ENCODE data around the gene PYDC2. TPM values are rescaled to one million over a fixed set of nuclear protein-coding genes. Genes with fewer than 3 reads are reported as not detected.
A peak's percentile ranks its signal among the peaks of the same experiment; 100 is the strongest.

PYDC2 gene
- total RNA-seq, 1 experiment from 2014 or later, result not detected

DNA sequence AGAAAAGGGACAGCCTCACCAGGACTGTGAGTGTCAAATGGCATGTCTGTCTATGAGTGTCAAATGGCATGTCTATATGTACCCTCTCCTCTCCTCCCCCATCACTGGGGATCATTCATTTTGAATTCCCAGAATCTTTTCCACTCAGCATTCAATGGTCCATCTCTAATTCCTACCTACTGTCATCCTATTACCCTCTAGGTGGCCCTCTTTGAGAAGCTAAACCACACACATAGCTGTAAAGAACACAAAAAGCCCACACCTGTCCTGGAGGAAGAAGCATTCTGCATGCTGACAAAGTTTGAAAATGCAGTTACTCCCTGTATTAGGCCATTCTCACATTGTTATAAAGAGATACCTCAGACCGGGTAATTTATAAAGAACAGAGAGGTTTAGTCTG lies 46.2 kb upstream of the PYDC2 start:
- no peak overlapping the region for H3K4me2 ChIP-seq (ENCODE audit: insufficient read depth, insufficient read length, low read length)
- no peaks in the 10 kb centered on the region for H3K4me1 ChIP-seq (ENCODE audit: insufficient read depth, low read length)
- Mint-ChIP-seq H3K27me3 (ENCODE audit: low read depth) (no peaks in the 10 kb centered on the region), H3K4me1 (peaks cover 5 to 11% of the 10 kb centered on the region in 2 experiments), H3K9me3 (peaks cover 17% of the 10 kb centered on the region in 2 experiments), H3K27ac (no peak overlapping the region; a peak in 1 of 7 replicates), H3K4me3 (no peak overlapping the region), H3K36me3 (ENCODE audit: insufficient read depth in 1 of 3, low read depth in 3 of 3) (peaks cover 8 to 17% (median 10%) of the 10 kb centered on the region in 3 experiments)
- no peak overlapping the region for H4K8ac ChIP-seq (replicated peaks; ENCODE audit: insufficient read length, low read depth, low read length)
- no peak overlapping the region for H3K27ac ChIP-seq (ENCODE audit: insufficient read length, low read depth, low read length)
- H2BK120ac ChIP-seq (ENCODE audit: low read depth, low read length, poor library complexity, severe bottlenecking), result no peak overlapping the region
- H3K27me3 ChIP-seq (ENCODE audit: insufficient read depth, low read length), result no peaks in the 10 kb centered on the region
- TF ChIP-seq CTCF (conservative IDR thresholded peaks at IDR 0.05), result peak; percentile 35; the same call in 2 of the 3 replicates
- no peaks in the 10 kb centered on the region for H3K79me2 ChIP-seq (ENCODE audit: insufficient read depth, low read length)
- H3K79me1 ChIP-seq (ENCODE audit: insufficient read depth, low read depth, low read length, poor library complexity, severe bottlenecking), result no peaks in the 10 kb centered on the region
- peaks cover under 1% of the 10 kb centered on the region for H3K9me3 ChIP-seq (ENCODE audit: control insufficient read depth, low read depth, low read length)
- H2AK5ac ChIP-seq (ENCODE audit: insufficient read length, low read length), result no peak overlapping the region
- WGBS (ENCODE audit: extremely low coverage, insufficient read length, low lambda C conversion rate), result no CpG with 5 or more reads among the region's 1 CpG
- H4K91ac ChIP-seq (ENCODE audit: insufficient read length, low read depth, low read length), result no peak overlapping the region
- no peak overlapping the region for H4K5ac ChIP-seq (ENCODE audit: insufficient read length, low read depth, low read length)
- H3K18ac ChIP-seq (ENCODE audit: insufficient read length, low read depth, low read length), result no peak overlapping the region
- no peak overlapping the region for H3K4ac ChIP-seq (ENCODE audit: low read depth, low read length)
- no peaks in the 10 kb centered on the region for H3K23me2 ChIP-seq (ENCODE audit: insufficient read length, low read depth, low read length, poor library complexity, severe bottlenecking)
- H2BK5ac ChIP-seq (ENCODE audit: insufficient read length, low read length), result no peak overlapping the region
- H3K9ac ChIP-seq (ENCODE audit: extremely low read depth, insufficient read length, low read length), result no peak overlapping the region
- H3K56ac ChIP-seq (ENCODE audit: insufficient read length, low read depth, low read length), result no peak overlapping the region
- H3K23ac ChIP-seq (ENCODE audit: insufficient read length, low read depth, low read length), result no peak overlapping the region
- no peak overlapping the region for H3T11ph ChIP-seq (ENCODE audit: low read length)
- DNase-seq, result no peak
- no peak overlapping the region for H2BK15ac ChIP-seq (ENCODE audit: low read depth, low read length)
- no peak overlapping the region for H3K14ac ChIP-seq (ENCODE audit: insufficient read depth, low read length)
- H4K20me1 ChIP-seq (ENCODE audit: control insufficient read depth, insufficient read depth, insufficient read length), result no peaks in the 10 kb centered on the region
- no peak overlapping the region for H2BK12ac ChIP-seq (ENCODE audit: insufficient read length, low read depth, low read length)
- no peak overlapping the region for H2AFZ ChIP-seq (ENCODE audit: low read length)
- H2BK20ac ChIP-seq (ENCODE audit: low read depth, low read length, poor library complexity, severe bottlenecking), result no peak overlapping the region
